Umbilical cord (tissue), 2 donors: ENCODE results near the gene CADM2. TPM values are rescaled to one million over a fixed set of nuclear protein-coding genes. Genes with fewer than 3 reads are reported as not detected.
A peak's percentile ranks its signal among the peaks of the same experiment; 100 is the strongest.
"Not testable (repeated sequence)": the region's sequence is repeated elsewhere in the genome, so short reads cannot be mapped to it uniquely, and the experiment has no call there.

Experiments used
- DNase-seq: peaks from one replicate; pipeline ENCODE4 v3.0.0-alpha.2; 2015; ENCODE audit warnings: low spot score
- total RNA-seq: library from RNA; depleted of rRNA; stranded (reverse); fragments of >200 nt; gene quantifications from one replicate; pipeline ENCODE4 v1.2.3, GENCODE V29; 2014; ENCODE audit warnings: low replicate concordance; ENCODE audit not compliant: insufficient read depth

The CADM2 gene
- total RNA-seq, 1 donor from 2014 or later = 3.4 TPM

- no peak for DNase-seq
Measured at GRCh38 chr3:85922374-85922773, 963.6 kb downstream of the CADM2 start.

- no peak for DNase-seq
Measured at GRCh38 chr3:85930718-85931117, 971.9 kb downstream of the CADM2 start.

GRCh38 chr3:85933326-85933725 is 974.5 kb downstream of the CADM2 start:
- no peak for DNase-seq

GRCh38 chr3:85935171-85935570 is 976.4 kb downstream of the CADM2 start:
- DNase-seq = no peak

- DNase-seq = peak; percentile 55
Measured at GRCh38 chr3:85939074-85939482, 980.3 kb downstream of the CADM2 start.

GRCh38 chr3:85950435-85950834 is 991.6 kb downstream of the CADM2 start:
- DNase-seq = no peak

- DNase-seq = no peak
Measured at GRCh38 chr3:85960793-85961192, 1002.0 kb downstream of the CADM2 start.

- DNase-seq = no peak
Measured at GRCh38 chr3:85977615-85978338, 1019.0 kb downstream of the CADM2 start.

- DNase-seq = no peak
Measured at GRCh38 chr3:85979034-85979433, 1020.2 kb downstream of the CADM2 start.

GRCh38 chr3:85989581-85989980 is 1030.8 kb downstream of the CADM2 start:
- DNase-seq = not testable (repeated sequence)

- DNase-seq = no peak
Measured at GRCh38 chr3:86029590-86029989, 1070.8 kb downstream of the CADM2 start.

GRCh38 chr3:86037916-86038315 is 1079.1 kb downstream of the CADM2 start:
- DNase-seq = no peak

- no peak for DNase-seq
Measured at GRCh38 chr3:86046436-86047136, 1087.8 kb downstream of the CADM2 start.

GRCh38 chr3:86047161-86047560 is 1088.4 kb downstream of the CADM2 start:
- DNase-seq = no peak

- no peak for DNase-seq
Measured at GRCh38 chr3:86051058-86051457, 1092.3 kb downstream of the CADM2 start.

GRCh38 chr3:86056032-86056431 is 1097.2 kb downstream of the CADM2 start:
- DNase-seq = no peak

- no peak for DNase-seq
Measured at GRCh38 chr3:86056962-86057361, 1098.2 kb downstream of the CADM2 start.

GRCh38 chr3:86073799-86074198 is 1115.0 kb downstream of the CADM2 start:
- DNase-seq = no peak

GRCh38 chr3:86087160-86087871 is 1128.5 kb downstream of the CADM2 start:
- no peak for DNase-seq

- no peak for DNase-seq
Measured at GRCh38 chr3:86104154-86104553, 1145.4 kb downstream of the CADM2 start.

GRCh38 chr3:86109434-86109833 is 1150.6 kb downstream of the CADM2 start:
- DNase-seq = no peak
